SK-N-SH treated with all-trans-retinoic acid at 6 μM for 48 hours (cell line): ENCODE measurements around the gene AFTPH.

Experiments used
- ARNTL ChIP-seq: fragments of 450-650 bp; formaldehyde crosslinking; IDR thresholded peaks from 2 replicates; pipeline ENCODE4 v1.5.0; 2020; ENCODE audit warnings: low read depth, mild to moderate bottlenecking, moderate library complexity, borderline replicate concordance
- CSRNP3 ChIP-seq: fragments of 250-450 bp; sonication (Bioruptor Pico); IDR thresholded peaks from 2 replicates; pipeline ENCODE4 v1.5.1; 2021; ENCODE audit warnings: mild to moderate bottlenecking, moderate library complexity
- ESRRG ChIP-seq: fragments of 250-450 bp; sonication (Bioruptor Pico); IDR thresholded peaks from 2 replicates; pipeline ENCODE4 v1.6.1; 2021; ENCODE audit warnings: mild to moderate bottlenecking
- GLIS3 ChIP-seq: fragments of 250-450 bp; sonication (Bioruptor Pico); IDR thresholded peaks from 2 replicates; pipeline ENCODE4 v1.5.0; 2020; ENCODE audit warnings: mild to moderate bottlenecking, moderate library complexity
- RARB ChIP-seq: fragments of 250-450 bp; sonication (Bioruptor Pico); IDR thresholded peaks from 2 replicates; pipeline ENCODE4 v1.8.0; 2021; ENCODE audit warnings: mild to moderate bottlenecking, moderate library complexity
- SNAI2 ChIP-seq: fragments of 250-450 bp; sonication (Bioruptor Pico); IDR thresholded peaks from 2 replicates; pipeline ENCODE4 v1.5.0; 2020; ENCODE audit warnings: mild to moderate bottlenecking, moderate library complexity
- TOX ChIP-seq: fragments of 250-450 bp; sonication (Bioruptor Pico); IDR thresholded peaks from 2 replicates; pipeline ENCODE4 v1.8.0; 2021; ENCODE audit warnings: mild to moderate bottlenecking, moderate library complexity, borderline replicate concordance
- ZFP3 ChIP-seq: fragments of 250-450 bp; sonication (Bioruptor Pico); IDR thresholded peaks from 2 replicates; pipeline ENCODE4 v1.5.0; 2020; ENCODE audit warnings: mild to moderate bottlenecking, moderate library complexity
- ZFP30 ChIP-seq: fragments of 450-650 bp; formaldehyde crosslinking; IDR thresholded peaks from 2 replicates; pipeline ENCODE4 v1.5.0; 2022; ENCODE audit warnings: mild to moderate bottlenecking, moderate library complexity
- ZNF8 ChIP-seq: fragments of 450-650 bp; formaldehyde crosslinking; IDR thresholded peaks from 2 replicates; pipeline ENCODE4 v1.5.0; 2020; ENCODE audit warnings: mild to moderate bottlenecking, moderate library complexity
- TF ChIP-seq, protein P1 (sequence below): fragments of 250-450 bp; sonication (Bioruptor Pico); IDR thresholded peaks from 2 replicates; pipeline ENCODE4 v1.8.0; 2020; ENCODE audit warnings: mild to moderate bottlenecking, moderate library complexity, borderline replicate concordance
- TF ChIP-seq, protein P2 (sequence below): fragments of 250-450 bp; sonication (Bioruptor Pico); IDR thresholded peaks from 2 replicates; pipeline ENCODE4 v1.5.0; 2020; ENCODE audit warnings: mild to moderate bottlenecking, moderate library complexity
- TF ChIP-seq, protein P3 (sequence below): fragments of 250-450 bp; sonication (Bioruptor Pico); IDR thresholded peaks from 2 replicates; pipeline ENCODE4 v1.5.1; 2020; ENCODE audit warnings: low read depth, mild to moderate bottlenecking, moderate library complexity

- no peak for TF ChIP-seq ZFP30
- TF ChIP-seq, protein P1, sequence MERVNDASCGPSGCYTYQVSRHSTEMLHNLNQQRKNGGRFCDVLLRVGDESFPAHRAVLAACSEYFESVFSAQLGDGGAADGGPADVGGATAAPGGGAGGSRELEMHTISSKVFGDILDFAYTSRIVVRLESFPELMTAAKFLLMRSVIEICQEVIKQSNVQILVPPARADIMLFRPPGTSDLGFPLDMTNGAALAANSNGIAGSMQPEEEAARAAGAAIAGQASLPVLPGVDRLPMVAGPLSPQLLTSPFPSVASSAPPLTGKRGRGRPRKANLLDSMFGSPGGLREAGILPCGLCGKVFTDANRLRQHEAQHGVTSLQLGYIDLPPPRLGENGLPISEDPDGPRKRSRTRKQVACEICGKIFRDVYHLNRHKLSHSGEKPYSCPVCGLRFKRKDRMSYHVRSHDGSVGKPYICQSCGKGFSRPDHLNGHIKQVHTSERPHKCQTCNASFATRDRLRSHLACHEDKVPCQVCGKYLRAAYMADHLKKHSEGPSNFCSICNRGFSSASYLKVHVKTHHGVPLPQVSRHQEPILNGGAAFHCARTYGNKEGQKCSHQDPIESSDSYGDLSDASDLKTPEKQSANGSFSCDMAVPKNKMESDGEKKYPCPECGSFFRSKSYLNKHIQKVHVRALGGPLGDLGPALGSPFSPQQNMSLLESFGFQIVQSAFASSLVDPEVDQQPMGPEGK (CRISPR knock-in tag) = no peak
- TF ChIP-seq CSRNP3 (CRISPR knock-in tag) = no peak
- TF ChIP-seq ESRRG (CRISPR knock-in tag) = no peak
- no peak for TF ChIP-seq ARNTL (CRISPR knock-in tag)
- TF ChIP-seq, protein P2, sequence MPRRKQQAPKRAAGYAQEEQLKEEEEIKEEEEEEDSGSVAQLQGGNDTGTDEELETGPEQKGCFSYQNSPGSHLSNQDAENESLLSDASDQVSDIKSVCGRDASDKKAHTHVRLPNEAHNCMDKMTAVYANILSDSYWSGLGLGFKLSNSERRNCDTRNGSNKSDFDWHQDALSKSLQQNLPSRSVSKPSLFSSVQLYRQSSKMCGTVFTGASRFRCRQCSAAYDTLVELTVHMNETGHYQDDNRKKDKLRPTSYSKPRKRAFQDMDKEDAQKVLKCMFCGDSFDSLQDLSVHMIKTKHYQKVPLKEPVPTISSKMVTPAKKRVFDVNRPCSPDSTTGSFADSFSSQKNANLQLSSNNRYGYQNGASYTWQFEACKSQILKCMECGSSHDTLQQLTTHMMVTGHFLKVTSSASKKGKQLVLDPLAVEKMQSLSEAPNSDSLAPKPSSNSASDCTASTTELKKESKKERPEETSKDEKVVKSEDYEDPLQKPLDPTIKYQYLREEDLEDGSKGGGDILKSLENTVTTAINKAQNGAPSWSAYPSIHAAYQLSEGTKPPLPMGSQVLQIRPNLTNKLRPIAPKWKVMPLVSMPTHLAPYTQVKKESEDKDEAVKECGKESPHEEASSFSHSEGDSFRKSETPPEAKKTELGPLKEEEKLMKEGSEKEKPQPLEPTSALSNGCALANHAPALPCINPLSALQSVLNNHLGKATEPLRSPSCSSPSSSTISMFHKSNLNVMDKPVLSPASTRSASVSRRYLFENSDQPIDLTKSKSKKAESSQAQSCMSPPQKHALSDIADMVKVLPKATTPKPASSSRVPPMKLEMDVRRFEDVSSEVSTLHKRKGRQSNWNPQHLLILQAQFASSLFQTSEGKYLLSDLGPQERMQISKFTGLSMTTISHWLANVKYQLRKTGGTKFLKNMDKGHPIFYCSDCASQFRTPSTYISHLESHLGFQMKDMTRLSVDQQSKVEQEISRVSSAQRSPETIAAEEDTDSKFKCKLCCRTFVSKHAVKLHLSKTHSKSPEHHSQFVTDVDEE (CRISPR knock-in tag) = no peak
- TF ChIP-seq SNAI2 = no peak
- TF ChIP-seq ZFP3 (CRISPR knock-in tag) = no peak
- TF ChIP-seq, protein P3, sequence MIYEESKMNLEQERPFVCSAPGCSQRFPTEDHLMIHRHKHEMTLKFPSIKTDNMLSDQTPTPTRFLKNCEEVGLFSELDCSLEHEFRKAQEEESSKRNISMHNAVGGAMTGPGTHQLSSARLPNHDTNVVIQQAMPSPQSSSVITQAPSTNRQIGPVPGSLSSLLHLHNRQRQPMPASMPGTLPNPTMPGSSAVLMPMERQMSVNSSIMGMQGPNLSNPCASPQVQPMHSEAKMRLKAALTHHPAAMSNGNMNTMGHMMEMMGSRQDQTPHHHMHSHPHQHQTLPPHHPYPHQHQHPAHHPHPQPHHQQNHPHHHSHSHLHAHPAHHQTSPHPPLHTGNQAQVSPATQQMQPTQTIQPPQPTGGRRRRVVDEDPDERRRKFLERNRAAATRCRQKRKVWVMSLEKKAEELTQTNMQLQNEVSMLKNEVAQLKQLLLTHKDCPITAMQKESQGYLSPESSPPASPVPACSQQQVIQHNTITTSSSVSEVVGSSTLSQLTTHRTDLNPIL (CRISPR knock-in tag) = no peak
- TF ChIP-seq ZNF8 = no peak
- TF ChIP-seq RARB (CRISPR knock-in tag) = no peak
- no peak for TF ChIP-seq GLIS3 (CRISPR knock-in tag)
- TF ChIP-seq TOX (CRISPR knock-in tag) = no peak
Observed at GRCh38 chr2:64626963-64627760, 103.0 kb downstream of the AFTPH start.
